GM12874 (cell line): ENCODE measurements around the gene OR6S1.
A peak's percentile ranks its signal among the peaks of the same experiment; 100 is the strongest.

Source experiments
- CTCF ChIP-seq: IDR thresholded peaks from 2 replicates; pipeline ENCODE4 v1.5.1; 2011; ENCODE audit warnings: low read depth, mild to moderate bottlenecking, control low read depth, low read length, moderate library complexity; ENCODE audit not compliant: insufficient read depth

Gene OR6S1, protein sequence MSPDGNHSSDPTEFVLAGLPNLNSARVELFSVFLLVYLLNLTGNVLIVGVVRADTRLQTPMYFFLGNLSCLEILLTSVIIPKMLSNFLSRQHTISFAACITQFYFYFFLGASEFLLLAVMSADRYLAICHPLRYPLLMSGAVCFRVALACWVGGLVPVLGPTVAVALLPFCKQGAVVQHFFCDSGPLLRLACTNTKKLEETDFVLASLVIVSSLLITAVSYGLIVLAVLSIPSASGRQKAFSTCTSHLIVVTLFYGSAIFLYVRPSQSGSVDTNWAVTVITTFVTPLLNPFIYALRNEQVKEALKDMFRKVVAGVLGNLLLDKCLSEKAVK

DNA sequence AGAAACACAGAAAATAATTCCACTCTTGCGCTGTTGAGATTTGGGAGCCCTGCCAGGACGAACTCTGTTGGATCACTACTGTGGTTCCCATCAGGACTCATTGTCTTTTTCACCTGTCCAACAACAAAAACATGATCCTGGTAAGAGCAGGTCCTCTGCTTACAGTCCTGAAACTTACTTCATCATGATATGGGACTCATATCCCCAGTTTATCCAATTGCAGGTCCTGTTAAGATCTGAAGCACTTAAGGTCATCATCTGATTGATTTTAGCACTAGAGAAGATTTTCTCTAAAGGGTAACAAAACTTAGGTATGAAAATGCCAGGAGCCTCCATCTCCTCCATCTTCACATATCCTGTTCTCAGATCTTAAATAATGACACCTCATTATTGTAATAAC, at the start of gene OR6S1:
Gene OR6S1, minus strand, starts transcription at position 101 of the 400 bp plus-strand sequence. Its CDS starts 0 bp downstream, at position 101.
- no peak for TF ChIP-seq CTCF

- TF ChIP-seq CTCF: peak; percentile 68
These were observed 49.6 kb upstream of the OR6S1 start for GRCh38 chr14:20690848-20691640.

DNA sequence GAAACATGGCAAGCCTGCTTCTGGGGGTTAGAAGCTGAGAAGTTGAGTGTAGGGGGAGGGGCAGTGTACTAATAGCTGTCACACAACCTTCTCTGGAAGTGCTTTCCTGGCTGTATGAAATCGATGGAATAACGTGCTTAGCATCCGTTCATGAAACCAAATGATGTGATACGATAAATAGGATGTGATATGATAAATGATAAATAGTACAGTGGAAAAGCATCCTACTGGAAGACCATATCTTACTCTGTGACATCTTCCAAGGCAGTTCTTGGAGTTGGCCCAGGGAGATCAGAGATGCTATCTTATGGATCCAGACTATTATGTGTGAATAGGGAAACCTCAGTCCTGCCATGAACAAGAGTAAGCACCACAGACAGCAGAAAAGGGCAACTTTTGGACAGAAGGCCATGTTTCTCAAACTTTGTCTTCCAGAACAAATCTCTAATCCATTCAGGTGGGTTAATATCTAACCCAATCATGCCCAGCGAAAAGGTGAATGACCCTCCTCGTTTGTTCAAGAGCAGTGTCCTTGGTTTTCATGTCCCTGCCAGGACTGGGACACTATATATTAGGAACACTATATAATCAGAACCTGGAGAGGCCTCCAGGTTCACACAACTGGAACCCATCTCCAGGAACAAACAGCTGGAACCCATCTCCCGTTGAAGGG, 46.8 kb upstream of the OR6S1 start, which contains the start of gene ANG:
Gene ANG, plus strand, starts transcription at position 598 of the 673 bp plus-strand sequence. CDS start 4,801 bp downstream, outside the sequence.
- TF ChIP-seq CTCF: no peak

DNA sequence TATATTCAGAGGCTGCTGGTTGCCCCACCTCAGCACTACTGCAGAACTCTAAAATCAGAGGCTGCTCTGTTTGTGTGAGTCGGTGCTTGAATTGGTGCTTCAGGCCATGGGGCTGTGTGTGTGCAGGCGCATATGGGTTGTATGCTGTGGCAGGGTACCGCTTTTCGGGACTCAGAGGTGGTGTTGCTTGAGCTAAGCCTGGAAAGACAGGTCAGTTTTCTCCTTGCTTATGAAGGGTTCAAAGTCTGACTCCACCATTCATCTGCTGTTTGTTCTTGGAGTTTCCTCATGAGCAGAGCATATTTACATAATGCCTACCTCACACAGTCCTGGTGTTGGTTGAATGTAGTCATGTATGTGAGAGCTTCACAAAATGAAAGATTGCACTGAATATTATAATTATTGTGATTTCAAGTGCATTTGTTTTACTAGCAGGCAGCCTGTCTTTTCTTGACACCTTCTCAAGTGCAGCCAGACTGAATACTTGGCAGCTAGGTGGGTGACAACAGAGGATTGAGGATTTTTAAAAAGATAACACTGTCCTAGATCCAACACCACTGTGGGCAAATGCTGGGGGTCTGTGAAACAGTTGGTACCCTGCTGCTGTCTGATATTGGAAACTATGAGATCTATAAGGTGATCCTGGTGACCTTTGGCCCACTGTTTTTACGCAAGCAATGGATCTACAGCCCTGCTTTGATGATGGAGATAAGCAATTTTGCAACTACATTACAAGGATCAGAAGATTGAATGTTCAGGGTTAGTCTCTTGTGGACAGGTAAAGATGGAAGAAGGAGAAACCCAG, 46.1 kb upstream of the OR6S1 start:
- no peak for TF ChIP-seq CTCF

- TF ChIP-seq CTCF: no peak
These were observed 45.1 kb upstream of the OR6S1 start for GRCh38 chr14:20686386-20687143.

DNA sequence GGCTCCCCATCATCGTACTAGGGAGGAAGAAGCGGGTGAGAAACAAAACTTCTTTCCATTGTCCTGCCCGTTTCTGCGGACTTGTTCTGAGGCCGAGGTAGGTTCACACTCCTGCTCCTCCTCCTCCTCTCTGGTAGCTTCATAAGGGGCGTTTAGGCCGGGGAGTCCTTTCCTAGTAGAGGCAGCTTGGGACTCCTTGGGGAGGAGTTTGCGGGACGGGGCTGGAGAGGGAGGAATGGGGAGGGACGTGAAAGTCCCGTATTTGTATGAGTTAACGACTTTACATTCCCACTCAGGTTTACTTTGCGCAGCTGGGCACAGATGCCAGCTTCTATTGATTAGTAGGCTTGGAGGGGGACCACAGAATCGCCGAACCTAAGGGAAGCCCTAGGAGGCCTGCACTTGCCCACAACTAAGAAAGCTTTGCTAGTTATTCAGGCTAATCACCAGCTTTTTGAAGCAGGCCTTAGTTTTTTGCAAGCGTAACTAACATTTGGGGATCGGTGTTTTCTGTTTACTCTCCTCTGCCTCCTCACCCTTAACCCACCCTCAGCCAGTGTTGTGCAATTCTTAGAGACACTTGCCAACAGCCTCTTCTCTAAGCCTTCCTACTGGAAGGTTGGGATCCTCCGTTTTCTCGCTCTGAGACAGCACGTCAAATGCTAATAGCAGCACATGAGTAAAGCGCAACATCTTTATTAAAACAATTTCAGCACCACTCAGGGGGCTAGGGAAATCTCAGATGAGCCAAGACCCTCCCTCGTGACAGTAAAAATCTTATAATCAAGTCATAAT, 43.4 kb upstream of the OR6S1 start:
- no peak for TF ChIP-seq CTCF
